ENCODE results near the gene POLR2F.

DNA sequence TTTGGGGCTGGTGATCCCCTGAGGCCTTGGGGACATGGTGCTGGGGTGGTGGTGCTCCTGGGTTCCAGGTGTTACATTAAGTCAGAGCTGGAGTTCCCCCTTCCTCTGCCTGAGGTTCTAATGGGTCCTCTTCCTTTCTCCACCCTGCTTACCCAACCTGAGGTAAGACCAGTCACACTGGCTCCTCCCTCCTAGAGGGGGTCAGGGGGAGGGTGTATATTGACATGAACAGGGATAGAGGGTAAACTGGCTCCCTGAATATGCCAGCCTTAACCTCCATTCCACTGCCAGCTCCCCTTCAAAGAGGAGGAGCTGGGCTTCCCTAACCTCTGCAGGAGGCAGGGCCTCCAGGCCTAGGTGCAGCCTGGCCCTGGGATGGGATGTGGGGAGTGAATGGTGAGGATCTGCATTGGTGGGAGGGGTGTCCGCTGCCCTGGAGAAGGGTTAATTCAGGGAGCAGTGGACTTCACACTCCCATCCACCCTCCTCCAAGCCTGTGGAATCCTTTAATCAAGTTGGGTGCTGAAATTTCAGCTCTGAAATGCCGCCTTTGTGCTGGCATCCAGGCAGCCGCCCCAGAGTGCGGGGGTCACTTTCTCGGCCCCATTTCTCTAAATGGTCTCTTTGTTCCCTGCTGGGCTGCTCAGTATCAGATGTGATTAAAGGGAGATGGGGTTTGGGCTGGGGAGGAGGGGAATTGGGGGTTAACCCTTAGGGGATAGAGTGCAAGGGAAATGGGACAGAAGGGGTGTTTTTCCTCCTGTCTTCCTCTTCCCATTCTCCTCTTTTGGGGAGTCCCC lies 15.2 kb downstream of the POLR2F start:
- TF ChIP-seq CTCF (IDR thresholded peaks at IDR 0.05) (no peak), ZFX (IDR thresholded peaks at IDR 0.05; ENCODE audit: borderline replicate concordance) (no peak)

Data from 22Rv1 (cell line).